ENCODE data around the gene TMEM72. TPM values are rescaled to one million over a fixed set of nuclear protein-coding genes. Genes with fewer than 3 reads are reported as not detected.

TMEM72 gene
- total RNA-seq, 1 donor from 2014 or later = not detected

DNA sequence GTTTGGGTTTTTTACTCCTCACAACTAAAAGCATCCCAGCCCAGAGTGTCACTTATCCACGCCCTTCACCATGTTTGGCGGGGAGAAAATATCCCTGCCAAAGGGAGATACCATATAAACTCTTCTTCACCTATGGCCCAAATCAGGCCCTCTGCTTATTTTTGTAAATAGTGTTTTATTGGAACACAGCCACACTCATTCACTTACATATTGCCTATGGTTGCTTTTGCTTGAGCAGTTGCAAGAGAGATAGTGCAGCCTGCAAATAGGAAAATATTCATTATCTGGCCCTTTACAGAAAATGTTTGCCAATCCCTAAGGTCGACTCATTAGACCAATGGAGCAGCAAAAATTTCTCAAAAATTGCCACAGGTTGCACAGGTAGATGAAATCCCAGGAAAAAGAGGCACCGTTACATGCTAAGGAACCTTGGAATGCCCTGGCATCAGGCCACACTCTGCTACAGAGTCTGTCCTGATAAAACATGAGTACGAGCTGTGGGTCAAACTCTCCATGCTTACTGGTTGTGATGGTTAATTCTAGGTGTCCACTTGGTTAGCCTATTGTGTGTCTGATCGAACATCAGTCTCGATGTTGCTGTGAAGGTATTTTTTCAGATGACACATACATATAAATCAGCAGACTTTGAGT is 40.6 kb downstream of the TMEM72 start:
- intact Hi-C loops (cut with micrococcal nuclease) = no loop called here

DNA sequence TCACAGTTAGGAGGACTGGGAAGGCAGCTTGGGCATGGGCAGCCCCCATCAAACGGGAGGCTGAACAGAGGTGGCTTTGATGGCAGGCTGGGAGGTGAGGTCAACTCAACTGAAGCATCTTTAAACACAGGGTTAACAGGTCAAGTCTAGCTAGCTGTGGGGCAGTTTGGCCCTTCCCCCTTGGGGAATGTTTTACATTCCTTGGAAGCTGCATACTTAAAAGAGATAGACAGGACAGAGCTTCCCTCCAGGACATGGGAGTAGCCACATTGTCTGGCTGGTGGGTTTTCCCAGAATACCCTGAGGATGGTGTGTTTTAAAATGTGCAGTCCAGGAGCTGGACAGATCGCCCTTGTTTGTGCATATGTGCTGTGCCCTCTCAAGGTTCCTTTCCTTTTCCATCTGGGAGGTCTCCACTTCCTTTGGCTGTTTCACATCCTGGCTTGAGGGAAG is 41.7 kb downstream of the TMEM72 start:
- intact Hi-C loops (cut with micrococcal nuclease) = no loop called here

DNA sequence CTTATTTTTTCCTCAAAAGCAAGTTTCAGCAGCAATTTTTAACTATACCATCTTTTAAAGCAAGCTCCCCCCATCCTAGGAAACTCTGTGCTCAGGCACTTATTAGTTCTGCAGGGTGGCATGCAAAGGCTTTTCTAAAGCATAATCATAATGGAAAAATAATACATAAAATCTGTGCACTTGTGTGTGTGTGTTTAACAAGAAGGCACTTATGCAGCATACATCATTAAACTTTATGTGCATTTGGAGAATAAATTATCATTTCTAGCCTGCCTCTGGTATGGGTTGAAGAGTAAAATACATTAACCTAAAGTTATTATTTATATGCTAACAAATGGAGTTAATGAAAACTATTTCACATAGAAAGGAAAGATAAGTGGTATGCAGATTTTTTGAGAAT is 42.9 kb downstream of the TMEM72 start:
- intact Hi-C loops (cut with micrococcal nuclease) = no loop called here

DNA sequence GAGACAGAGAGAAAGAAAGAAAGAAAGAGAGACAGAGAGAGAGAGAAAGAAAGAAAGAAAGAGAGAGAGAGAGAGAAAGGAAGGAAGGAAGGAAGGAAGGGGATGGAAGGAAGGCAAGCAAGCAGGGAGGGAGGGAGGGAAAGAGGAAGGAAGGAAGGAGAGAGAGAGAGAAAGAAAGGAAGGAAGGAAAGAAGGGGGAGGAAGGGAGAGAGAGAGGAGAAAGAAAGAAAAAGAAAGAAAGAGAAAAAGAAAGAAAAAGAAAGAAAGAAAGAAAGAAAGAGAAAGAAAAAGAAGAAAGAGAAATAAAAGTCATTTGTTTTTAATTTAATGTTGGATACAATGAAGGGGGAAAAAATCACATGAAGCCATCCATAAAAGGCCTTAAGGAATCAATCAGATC is 43.8 kb downstream of the TMEM72 start:
- intact Hi-C loops (cut with micrococcal nuclease) = loop anchor here (5.0 kb wide), 1 partner anchor 1593 kb away; no protein-coding TSS in a partner anchor

DNA sequence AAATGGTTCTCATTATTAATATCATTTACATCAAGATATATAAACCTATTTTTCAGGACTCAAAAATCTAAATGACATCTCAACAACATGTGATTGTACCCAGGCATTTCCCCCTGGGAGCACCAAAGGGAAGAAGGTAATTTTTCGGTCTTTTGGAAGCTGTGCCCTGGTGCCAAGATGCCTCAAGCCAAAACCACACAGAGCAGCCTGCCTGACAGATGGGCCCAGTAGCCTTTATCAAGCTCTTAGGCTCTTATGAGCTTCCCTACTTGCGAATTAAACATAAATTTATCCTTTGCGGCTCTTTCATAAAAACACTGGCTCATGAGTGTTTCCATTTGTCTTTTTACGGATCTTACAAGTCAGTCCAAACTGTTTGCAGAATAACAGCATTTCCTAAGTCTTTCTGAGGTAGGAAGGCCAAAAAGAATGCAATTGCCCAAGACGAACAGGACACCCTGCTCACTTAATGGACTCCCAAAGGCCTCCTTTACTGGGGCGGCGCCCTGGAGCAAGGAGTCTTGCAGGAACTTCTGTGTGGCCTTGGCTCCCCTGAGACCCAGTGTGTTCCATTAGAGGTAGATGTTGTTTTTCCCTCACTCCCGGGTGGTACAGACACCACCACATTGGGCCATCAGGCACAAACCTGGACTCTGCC is 44.4 kb downstream of the TMEM72 start:
- intact Hi-C loops (cut with micrococcal nuclease) = loop anchor here (5.0 kb wide), 1 partner anchor 1593 kb away; no protein-coding TSS in a partner anchor

DNA sequence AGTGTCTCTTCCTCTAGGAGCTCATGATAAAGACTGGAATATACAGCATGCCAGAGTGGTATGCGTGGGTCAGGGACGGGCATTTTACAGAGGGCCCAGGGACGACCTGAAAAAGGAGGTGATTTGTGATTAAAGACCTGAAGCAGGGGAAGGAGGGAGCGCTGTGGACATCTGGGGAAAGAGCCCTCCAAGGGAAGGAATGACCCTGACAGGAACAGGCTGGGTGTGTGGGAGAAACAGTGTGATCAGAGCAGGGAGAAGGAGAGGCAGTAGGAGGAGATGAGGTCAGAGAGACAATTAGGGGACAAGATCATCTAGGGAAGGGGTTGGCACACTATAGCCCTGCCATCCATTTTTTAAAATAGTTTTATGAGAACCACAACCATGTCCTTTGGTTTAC is 45.1 kb downstream of the TMEM72 start:
- intact Hi-C loops (cut with micrococcal nuclease) = loop anchor here (5.0 kb wide), 1 partner anchor 1594 kb away; no protein-coding TSS in a partner anchor

DNA sequence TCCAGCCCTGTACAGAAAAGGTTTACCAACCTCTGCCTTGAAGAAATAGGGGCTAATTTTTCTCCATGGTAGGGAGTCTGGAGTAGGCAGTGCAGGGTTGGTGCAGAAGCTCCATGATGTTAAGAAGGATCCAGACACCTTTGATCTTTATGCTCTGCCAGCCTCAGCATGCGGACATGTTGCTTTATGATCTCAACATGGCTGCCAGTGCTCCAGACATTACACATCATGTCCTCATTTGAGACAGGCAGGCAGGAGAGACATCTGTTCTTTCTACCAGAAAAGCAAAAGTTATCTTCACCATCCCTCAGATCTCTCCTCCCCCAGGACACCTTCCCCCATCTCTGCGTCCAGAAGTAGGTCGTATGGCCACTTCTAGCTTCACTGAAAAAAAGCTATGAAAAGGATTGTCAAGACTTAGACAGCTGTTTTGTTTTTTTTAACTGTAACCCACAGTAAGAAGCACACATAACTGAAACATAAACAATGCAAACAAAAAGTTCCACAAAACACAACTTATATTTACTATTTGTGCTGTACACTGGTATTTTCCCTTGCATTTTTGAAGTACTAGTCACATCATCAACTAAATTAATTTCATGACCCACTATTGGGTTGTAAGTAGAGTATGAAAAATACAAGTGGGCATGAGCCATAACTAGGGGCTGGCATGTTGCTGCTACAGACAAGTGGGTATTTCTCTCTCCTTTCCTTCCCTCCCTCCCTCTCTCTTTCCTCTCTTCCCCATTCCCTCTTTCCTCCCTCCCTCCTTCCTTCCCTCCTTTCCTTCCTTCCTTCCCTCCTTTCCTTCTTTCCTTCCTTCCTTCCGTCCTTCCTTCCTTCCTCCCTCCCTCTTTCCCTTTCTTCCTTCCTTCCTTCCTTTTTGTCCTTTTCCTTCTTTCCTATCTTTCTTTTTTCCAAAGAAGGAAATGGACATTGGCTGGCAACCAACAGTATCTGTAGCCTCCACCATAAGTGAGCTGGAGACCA is 45.9 kb downstream of the TMEM72 start:
- intact Hi-C loops (cut with micrococcal nuclease) = loop anchor here (5.0 kb wide), 1 partner anchor 1595 kb away; no protein-coding TSS in a partner anchor

DNA sequence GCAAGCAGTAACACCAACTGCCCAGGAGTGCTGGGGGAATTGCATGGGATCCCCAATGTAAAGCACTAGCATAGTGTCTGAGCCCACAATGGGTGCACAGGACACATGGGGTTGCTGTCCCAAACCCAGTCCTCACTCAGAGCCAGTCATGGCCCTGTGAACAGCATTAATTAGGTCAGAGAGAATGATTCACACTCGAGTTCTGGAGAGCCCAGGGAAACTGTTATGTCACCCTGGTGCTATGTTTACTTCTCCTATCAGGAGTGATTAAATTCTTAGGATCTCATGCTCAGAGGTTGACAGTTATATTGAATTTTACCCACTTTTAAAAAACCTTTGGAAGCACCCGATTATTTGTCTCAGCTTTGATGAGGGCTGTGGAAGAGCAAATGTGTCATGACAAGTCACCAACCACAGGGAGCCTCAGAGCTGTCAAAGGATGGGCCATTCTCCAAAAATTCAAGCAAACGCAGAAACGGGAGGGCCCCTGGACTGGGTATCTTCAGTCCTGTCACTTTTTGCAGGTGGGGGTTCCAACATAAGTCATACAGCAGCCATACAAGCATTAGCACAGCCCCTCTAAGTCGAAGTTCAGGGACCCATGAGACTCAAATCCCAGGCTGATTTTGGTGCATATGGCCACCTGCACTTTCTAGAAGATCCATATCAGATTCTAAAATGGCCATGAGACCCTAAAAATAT is 47.2 kb downstream of the TMEM72 start:
- intact Hi-C loops (cut with micrococcal nuclease) = loop anchor here (2.0 to 5.0 kb wide), 2 partner anchors 26 to 1596 kb away; no protein-coding TSS in a partner anchor

DNA sequence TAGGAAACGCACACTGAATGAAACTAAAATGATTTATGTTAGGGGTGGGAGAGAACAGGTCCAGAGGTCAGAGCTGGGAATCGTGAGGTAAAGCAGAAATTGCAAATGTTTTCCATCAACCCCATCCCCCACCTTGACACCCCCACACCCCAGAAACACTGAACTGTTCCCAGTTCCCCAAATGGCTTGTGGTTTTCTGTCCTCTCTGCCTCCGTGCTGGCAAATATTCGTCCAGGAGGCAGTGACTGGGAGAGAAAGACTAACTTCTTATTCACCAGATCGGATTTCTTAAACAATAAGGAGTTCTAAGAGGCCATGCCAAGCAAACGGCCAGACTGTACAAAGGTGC is 47.7 kb downstream of the TMEM72 start:
- intact Hi-C loops (cut with micrococcal nuclease) = loop anchor here (1.0 to 5.0 kb wide), 4 partner anchors 16 to 1597 kb away; no protein-coding TSS in a partner anchor

DNA sequence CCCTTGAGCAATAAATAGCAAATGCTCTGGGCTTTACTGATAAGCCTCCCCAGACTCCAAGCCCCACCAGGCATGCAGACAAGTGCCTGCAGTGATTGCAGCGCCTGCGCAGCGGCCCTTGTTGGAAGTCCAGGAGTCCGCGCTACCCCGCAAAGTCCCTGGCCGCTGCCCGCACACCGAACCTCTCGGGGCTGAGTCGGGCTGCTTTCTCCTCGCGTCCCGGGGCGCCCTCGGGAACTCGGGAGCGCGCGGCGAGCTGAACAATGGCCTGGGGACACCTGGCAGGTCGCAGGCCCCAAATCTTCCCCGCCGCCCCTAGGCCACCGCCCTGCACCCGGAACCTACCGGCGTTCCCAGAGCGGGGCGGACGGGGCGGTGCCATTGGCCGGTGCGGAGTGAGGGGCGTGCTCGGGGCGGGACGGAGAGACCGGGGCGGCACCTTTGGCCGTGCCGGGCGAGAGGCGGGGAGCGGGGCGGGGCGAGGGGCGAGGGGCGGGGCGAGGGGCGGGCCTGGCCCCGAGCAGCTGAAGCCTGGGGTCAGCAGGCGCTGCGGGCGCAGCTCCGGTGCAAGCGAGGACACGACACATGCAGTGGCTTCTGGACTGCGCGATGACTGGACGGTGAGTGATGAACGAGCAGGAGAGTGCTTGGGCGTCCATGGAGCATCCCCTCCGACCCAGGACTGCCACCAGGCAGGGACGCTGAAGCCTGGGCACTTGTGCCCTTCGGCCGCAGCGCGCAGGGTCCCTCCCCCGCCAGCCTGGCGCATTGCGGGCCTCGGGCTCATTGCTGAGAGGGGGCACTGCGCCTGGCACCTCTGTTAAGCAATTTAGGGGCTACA is 48.3 kb downstream of the TMEM72 start, which contains the start of gene RASSF4:
Gene RASSF4, plus strand, starts transcription at position 556 of the 841 bp plus-strand sequence. CDS start 10,401 bp downstream, outside the sequence.
- intact Hi-C loops (cut with micrococcal nuclease) = loop anchor here (1.0 to 5.0 kb wide), 4 partner anchors 16 to 1597 kb away; no protein-coding TSS in a partner anchor

DNA sequence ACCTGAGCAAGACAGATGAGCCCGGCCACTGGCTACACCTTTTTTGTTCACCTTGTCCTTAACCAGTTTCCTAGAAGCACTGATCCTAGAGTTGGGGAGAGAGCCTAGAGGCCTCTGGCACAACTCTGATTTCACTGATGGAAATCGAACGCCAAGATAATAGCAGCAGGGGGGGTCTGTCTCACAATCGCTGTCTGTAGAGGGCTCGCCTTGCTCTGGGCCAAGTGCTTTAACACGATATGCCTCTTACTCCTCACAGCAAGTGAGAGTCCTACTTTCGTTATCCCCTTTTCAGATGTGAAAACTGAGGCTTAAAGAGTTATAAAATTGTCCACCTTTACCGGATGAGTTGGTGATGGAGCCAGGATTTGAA is 48.9 kb downstream of the TMEM72 start:
- intact Hi-C loops (cut with micrococcal nuclease) = no loop called here

DNA sequence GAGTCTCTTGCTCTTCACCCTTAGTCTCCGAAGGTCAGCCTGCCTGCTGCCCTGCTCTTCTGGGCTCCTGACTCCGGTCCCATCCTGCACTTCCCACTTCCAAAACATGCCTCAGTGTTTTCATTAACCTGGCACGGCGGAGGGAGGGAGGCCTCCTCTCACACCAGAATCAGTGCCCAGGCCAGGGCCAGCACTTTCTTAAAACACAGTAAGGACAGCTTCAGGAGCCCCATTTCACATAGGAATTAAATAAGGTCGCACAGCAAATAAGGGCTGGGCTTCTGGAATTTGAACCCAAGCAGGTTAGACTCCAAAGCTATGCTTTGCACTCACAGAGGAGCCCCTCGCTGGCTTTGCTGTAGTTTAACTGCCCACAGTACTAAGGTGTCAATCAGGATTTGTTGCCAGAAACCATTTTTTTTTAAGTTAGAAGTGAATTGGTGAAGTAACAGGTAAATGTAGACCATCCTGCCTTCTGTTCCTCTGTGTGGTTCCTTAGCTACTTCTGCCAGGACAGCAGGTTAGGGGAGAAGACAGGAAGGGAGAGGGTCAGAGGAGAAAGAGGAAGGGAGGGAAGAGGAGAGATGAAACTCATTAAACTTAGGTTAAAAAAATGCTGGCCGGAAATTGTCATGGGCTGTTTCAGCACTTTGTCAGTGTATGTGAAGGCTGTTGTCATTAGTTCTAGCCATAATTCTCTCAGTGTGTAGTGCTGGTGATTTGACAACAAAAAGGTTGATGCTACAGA is 49.5 kb downstream of the TMEM72 start:
- intact Hi-C loops (cut with micrococcal nuclease) = no loop called here

DNA sequence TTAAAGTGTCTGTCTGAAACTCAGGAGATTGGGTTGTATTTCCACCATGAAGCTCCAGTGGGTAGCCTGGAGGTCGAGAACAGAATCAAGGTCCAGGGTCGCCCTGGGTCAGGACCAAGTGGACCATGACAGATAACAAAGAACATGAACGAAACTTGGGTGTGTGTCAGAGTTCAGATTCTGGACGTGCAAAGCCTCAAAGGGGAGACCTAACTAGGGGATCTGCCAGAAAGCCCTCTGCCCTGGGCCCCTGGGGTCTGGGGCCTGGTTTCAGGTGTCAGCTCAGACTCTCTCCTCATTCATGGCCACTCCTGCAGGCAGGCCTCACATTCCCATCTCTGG is 50.1 kb downstream of the TMEM72 start:
- intact Hi-C loops (cut with micrococcal nuclease) = no loop called here

DNA sequence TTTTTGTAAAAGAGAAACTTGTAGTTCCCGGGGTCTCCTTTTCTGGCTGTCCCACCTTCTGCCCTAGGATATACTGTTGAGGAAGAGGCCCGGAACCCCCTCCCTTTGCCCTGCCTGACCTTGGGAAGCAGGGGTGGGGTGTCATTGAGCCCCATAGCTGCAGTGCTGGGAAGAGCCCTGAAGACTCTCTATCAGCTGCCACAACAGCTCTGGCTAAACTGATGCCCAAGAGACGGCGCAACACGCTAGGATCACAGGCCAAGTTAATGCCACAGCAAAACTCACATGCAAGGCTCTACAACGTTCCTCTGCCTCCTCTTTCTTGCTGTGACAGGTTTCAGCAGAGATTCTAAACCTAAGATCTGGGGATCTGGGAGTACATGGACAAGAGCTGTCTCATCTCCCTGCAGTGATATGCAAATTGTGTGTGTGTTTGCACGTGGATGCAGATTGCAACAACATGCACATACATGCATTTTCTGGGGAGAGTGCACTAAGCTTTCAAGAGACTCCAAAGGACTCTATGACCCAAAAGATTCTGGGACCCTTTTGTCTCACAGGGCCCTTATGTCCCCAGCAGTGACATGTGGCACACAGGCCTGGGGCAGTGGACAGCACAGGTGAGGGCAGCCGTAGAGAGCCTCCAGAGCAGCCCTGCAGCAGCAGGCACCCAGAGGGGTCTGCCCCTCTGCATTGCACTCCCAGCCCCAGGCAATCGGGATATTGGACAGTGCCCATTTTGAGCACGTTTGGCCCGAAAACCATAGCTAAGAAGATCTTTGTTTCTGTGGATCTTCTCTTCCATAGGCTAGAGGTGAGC is 51.0 kb downstream of the TMEM72 start:
- intact Hi-C loops (cut with micrococcal nuclease) = no loop called here

DNA sequence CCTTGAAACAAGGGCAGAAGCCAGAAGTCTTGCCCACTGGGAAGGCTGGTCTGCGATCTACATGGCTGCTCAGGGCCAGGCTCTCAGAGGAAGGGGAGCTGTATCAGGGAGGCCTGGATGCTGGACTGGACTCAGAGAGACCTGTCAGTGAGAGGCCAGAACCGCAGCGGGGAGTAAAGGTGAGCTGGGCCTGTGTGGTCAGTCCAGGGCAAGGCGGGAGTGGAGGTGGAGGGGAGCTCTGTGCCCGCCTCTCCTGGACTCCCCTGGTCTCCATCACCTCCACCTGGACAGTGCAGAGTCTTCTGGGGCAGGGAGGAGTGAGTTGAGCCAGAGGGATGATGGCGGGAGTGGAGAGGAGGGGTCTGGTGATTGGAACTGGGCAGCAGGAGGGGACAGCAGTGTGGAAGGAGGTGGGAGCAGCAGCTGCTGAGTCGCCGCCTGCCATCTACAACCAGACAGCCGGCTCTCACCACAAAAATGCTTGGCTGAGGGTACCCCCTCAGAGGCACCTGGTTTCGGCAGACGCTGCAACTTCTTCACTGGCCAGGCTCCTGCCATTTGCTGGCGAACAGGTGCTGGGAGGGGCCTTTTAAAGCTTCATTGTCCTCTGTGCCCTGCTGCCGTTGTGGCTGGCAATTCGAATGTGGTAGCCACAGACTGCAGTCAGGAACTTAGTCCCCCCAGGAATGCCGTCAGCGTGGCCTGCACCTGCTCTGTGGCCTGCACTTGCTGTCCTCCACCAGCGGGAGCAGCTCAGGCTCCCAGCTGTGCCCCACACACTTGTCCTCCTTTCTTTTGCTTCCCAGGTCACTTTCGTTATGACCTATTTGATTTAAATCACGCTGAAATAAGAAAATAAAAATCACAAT is 52.0 kb downstream of the TMEM72 start:
- intact Hi-C loops (cut with micrococcal nuclease) = no loop called here

DNA sequence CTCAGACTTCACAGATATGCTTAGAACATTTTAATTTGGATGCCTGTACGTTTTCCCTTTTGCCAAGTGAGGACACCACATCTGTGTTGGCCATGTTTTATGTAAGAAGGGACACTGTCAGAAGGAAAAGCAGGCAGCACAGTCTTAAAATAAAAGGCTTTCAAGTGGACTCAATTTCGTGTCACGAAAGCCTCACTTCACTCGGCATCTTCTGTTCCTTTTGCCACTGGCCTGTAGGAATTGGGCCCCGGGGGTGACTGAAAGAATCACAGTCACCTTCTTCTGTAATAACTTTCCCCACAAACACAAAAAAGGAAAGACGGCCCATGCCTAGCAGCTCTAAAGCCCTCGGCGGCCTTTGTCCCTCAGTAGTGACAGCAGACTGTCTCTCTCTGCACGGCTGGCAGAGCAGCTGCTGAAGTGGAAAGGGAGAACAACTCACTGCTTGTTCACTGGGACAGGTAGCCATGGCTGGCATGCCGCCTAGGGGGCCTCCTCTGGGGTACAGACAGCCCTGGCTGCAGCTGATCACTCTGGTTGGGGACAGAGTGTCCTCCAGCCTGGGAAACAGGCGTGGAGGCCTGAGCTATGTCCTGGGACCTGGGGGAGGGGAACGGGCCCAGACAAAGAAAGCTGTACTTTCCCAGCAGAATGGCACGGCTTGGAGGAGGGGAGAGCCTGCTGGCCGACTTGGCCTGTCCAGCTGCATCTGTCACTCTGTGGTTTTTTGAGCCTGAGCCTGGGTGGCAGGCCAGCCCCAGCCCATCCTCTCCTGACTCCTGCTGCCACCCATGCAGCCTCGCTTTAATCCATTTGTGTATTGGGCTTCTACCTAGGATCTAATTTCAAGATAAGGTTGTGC is 52.9 kb downstream of the TMEM72 start:
- intact Hi-C loops (cut with micrococcal nuclease) = no loop called here
